A549 (cell line): Measurements from ENCODE around the gene AEBP1. TPM values are rescaled to one million over a fixed set of nuclear protein-coding genes. Genes with fewer than 3 reads are reported as not detected.

ENCODE experiments used
- ATAC-seq, 2 experiments: fragments of 200-7000 bp in 1 of 2; fragments of >200 bp in 1 of 2; cut with Nextera tagmentation in 1 of 2; cut with Tn5 transposase in 1 of 2; 3 replicates each; pipeline versions ENCODE4 v1.8.0 to v1.9.1; 2018 to 2020; ENCODE audit warnings: mild to moderate bottlenecking in 1 of 2, moderate library complexity in 1 of 2
- CTCF ChIA-PET: fragments of 300-600 bp; sonication (Branson Sonifier 250); formaldehyde crosslinking; extraction: SDS; loops from one replicate; lab custom pipeline; 2021; ENCODE audit warnings: antibody characterized with exemption, inconsistent platforms; lab: Yijun Ruan, JAX
- POLR2A ChIA-PET: fragments of 350-600 bp; formaldehyde crosslinking; extraction: SDS; loops from one replicate; lab custom pipeline; 2021; ENCODE audit warnings: antibody characterized with exemption, inconsistent platforms; lab: Yijun Ruan, JAX
- DNase-seq, 2 experiments: peaks; one replicate each; pipeline versions ENCODE4 v3.0.0 to v3.0.0-alpha.2; 2011 to 2016; ENCODE audit warnings: low read depth in 1 of 2, low spot score in 1 of 2
- FAIRE-seq: peaks from 2 replicates; lab custom pipeline; 2011; peaks lifted over from hg19 to GRCh38; lab: Jason Lieb, UNC
- H3K27ac ChIP-seq, 2 experiments: fragments of >200 bp; sonication (Bioruptor Twin); formaldehyde crosslinking; 3 replicates each; pipeline ENCODE4 v1.5.1; 2016 to 2017
- H3K4me1 ChIP-seq: fragments of >200 bp; sonication (Bioruptor Twin); formaldehyde crosslinking; 3 replicates; pipeline ENCODE4 v1.6.1; 2016
- H3K4me2 ChIP-seq: fragments of >200 bp; sonication (Bioruptor Twin); formaldehyde crosslinking; 3 replicates; pipeline ENCODE4 v1.6.1; 2016
- H3K4me3 ChIP-seq: fragments of >200 bp; sonication (Bioruptor Twin); formaldehyde crosslinking; 3 replicates; pipeline ENCODE4 v1.5.1; 2016
- H3K9me3 ChIP-seq: fragments of >200 bp; sonication (Bioruptor Twin); formaldehyde crosslinking; 3 replicates; pipeline ENCODE4 v1.6.1; 2016
- ATOH8 ChIP-seq: fragments of 250-450 bp; sonication (Bioruptor Pico); IDR thresholded peaks from 2 replicates; pipeline ENCODE4 v1.5.0; 2020; ENCODE audit warnings: low read depth, mild to moderate bottlenecking, moderate library complexity
- BCL3 ChIP-seq: fragments of >200 bp; sonication (Bioruptor Twin); formaldehyde crosslinking; IDR thresholded peaks from 3 replicates; pipeline ENCODE4 v1.6.1; 2016
- BHLHE40 ChIP-seq: IDR thresholded peaks from 2 replicates; pipeline ENCODE4 v1.6.1; 2012; ENCODE audit warnings: low read depth, low read length, inconsistent platforms
- CBX8 ChIP-seq: fragments of 200-600 bp; sonication (generic); IDR thresholded peaks from 2 replicates; pipeline ENCODE4 v1.6.1; 2016
- E2F6 ChIP-seq: IDR thresholded peaks from 2 replicates; pipeline ENCODE4 v1.6.1; 2012; ENCODE audit warnings: low read depth, borderline replicate concordance
- EHF ChIP-seq: fragments of 250-450 bp; sonication (Bioruptor Pico); IDR thresholded peaks from 2 replicates; pipeline ENCODE4 v1.5.0; 2020; ENCODE audit warnings: mild to moderate bottlenecking
- ESRRA ChIP-seq: fragments of 150-350 bp; IDR thresholded peaks from 2 replicates; pipeline ENCODE4 v1.6.1; 2014; ENCODE audit warnings: mild to moderate bottlenecking, low read length, borderline replicate concordance
- FOSL2 ChIP-seq, 2 experiments: fragments of 450-650 bp in 1 of 2; fragments of >200 bp in 1 of 2; sonication (Bioruptor Twin) in 1 of 2; formaldehyde crosslinking; IDR thresholded peaks; 2 replicates each; pipeline versions ENCODE4 v1.5.0 to v1.6.1; 2016 to 2020; ENCODE audit warnings: mild to moderate bottlenecking in 1 of 2, moderate library complexity in 1 of 2
- HEYL ChIP-seq: fragments of 250-450 bp; sonication (Bioruptor Pico); IDR thresholded peaks from 2 replicates; pipeline ENCODE4 v1.8.0; 2021; ENCODE audit warnings: mild to moderate bottlenecking, moderate library complexity
- JUN ChIP-seq, 2 experiments: fragments of >200 bp; sonication (Bioruptor Twin); formaldehyde crosslinking; IDR thresholded peaks; 2 replicates in 1 of 2; 3 replicates in 1 of 2; pipeline ENCODE4 v1.6.1; 2016 to 2017
- JUNB ChIP-seq: fragments of >200 bp; sonication (Bioruptor Twin); formaldehyde crosslinking; IDR thresholded peaks from 2 replicates; pipeline ENCODE4 v1.6.1; 2016
- MYC ChIP-seq: IDR thresholded peaks from 2 replicates; pipeline ENCODE4 v1.6.1; 2012; ENCODE audit warnings: mild to moderate bottlenecking, inconsistent platforms, low read length, improper control_type of control experiment, borderline replicate concordance
- PHF8 ChIP-seq: fragments of 200-600 bp; sonication (generic); IDR thresholded peaks from 2 replicates; pipeline ENCODE4 v1.6.1; 2016; ENCODE audit warnings: low read depth, mild to moderate bottlenecking, antibody characterized with exemption, moderate library complexity, borderline replicate concordance
- POLR2A ChIP-seq: IDR thresholded peaks from 2 replicates; pipeline ENCODE4 v1.6.1; 2012; ENCODE audit warnings: mild to moderate bottlenecking, low read length
- RAD21 ChIP-seq, 2 experiments: fragments of >200 bp in 1 of 2; sonication (Bioruptor Twin) in 1 of 2; formaldehyde crosslinking in 1 of 2; IDR thresholded peaks in 1 of 2; conservative IDR thresholded peaks in 1 of 2; 2 replicates in 1 of 2; 3 replicates in 1 of 2; pipeline ENCODE4 v1.6.1; 2012 to 2018; ENCODE audit warnings: inconsistent platforms in 1 of 2
- RNF2 ChIP-seq: fragments of 200-600 bp; sonication (generic); IDR thresholded peaks from 2 replicates; pipeline ENCODE4 v1.6.1; 2016; ENCODE audit warnings: low read depth, mild to moderate bottlenecking, antibody characterized with exemption, moderate library complexity, borderline replicate concordance
- SMC3 ChIP-seq: fragments of >200 bp; sonication (Bioruptor Twin); formaldehyde crosslinking; IDR thresholded peaks from 3 replicates; pipeline ENCODE4 v1.6.1; 2018; ENCODE audit warnings: inconsistent platforms
- USF2 ChIP-seq: fragments of 450-650 bp; IDR thresholded peaks from 2 replicates; pipeline ENCODE4 v1.6.1; 2014; ENCODE audit warnings: antibody characterized with exemption
- ZC3H11A ChIP-seq: fragments of 450-650 bp; IDR thresholded peaks from 2 replicates; pipeline ENCODE4 v1.6.1; 2014; ENCODE audit warnings: antibody characterized with exemption, mild to moderate bottlenecking
- ZNF302 ChIP-seq: fragments of 250-450 bp; sonication (Bioruptor Pico); IDR thresholded peaks from 2 replicates; pipeline ENCODE4 v1.9.0; 2021; ENCODE audit warnings: inconsistent platforms, mild to moderate bottlenecking, moderate library complexity
- WGBS: methylation state at CpG from one replicate; pipeline ENCODE4 v1.1.6; 2017; ENCODE audit errors: missing lambda C conversion rate; 5-methylcytosine and 5-hydroxymethylcytosine counted together
- polyA plus RNA-seq, 4 experiments: library from polyadenylated mRNA; depleted of rRNA in 3 of 4; stranded (reverse); fragments of >200 nt; fragmentation: RNase III in 1 of 4; extraction: RNeasy Plus Mini Kit Qiagen cat#74134 plus additional on column Dnase treatment in 1 of 4; gene quantifications; 2 replicates in 3 of 4; 3 replicates in 1 of 4; pipeline ENCODE4 v1.2.3, GENCODE V29; 2011 to 2017
- TF ChIP-seq, protein P1 (sequence below): IDR thresholded peaks from 2 replicates; pipeline ENCODE4 v1.6.1; 2012
- TF ChIP-seq, protein P2 (sequence below): fragments of >200 bp; sonication (Bioruptor Twin); formaldehyde crosslinking; IDR thresholded peaks from 2 replicates; pipeline ENCODE4 v1.6.1; 2016

Gene AEBP1
- polyA plus RNA-seq, 2 of the 4 experiments (the other 2 are of a cell fraction) = not detected

DNA sequence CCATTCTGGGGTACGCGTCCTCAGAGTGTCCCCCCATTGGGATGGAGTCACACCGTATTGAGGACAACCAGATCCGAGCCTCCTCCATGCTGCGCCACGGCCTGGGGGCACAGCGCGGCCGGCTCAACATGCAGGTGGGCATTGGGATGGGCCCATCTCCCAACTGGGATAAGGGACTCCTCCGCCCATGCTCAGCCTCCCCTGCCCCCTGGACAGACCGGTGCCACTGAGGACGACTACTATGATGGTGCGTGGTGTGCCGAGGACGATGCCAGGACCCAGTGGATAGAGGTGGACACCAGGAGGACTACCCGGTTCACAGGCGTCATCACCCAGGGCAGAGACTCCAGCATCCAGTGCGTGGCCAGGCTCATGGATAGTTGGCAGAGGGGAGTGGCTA is 5.8 kb downstream of the AEBP1 start:
- TF ChIP-seq CBX8 (no peak), POLR2A (no peak), BCL3 (no peak), USF2 (no peak), JUNB (no peak), JUN (IDR thresholded peaks at IDR 0.05) (no peak), MYC (no peak), HEYL (no peak), RAD21 (conservative IDR thresholded peaks at IDR 0.05 in 1 of 2, IDR thresholded peaks at IDR 0.05 in 1 of 2) (no peak), EHF (CRISPR knock-in tag) (no peak), ZC3H11A (no peak), E2F6 (no peak), SMC3 (no peak), ESRRA (no peak)
- TF ChIP-seq, protein P1, sequence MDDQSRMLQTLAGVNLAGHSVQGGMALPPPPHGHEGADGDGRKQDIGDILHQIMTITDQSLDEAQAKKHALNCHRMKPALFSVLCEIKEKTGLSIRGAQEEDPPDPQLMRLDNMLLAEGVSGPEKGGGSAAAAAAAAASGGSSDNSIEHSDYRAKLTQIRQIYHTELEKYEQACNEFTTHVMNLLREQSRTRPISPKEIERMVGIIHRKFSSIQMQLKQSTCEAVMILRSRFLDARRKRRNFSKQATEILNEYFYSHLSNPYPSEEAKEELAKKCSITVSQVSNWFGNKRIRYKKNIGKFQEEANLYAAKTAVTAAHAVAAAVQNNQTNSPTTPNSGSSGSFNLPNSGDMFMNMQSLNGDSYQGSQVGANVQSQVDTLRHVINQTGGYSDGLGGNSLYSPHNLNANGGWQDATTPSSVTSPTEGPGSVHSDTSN = no peak
- ATAC-seq = no peak
- H3K4me2 ChIP-seq = no peak overlapping the region
- ChIA-PET POLR2A (no interaction called here), CTCF (interaction anchor here (0.9 kb wide), 1 partner anchor 25 kb away, joined by 3 read pairs; no protein-coding TSS in a partner anchor)
- no peak for FAIRE-seq
- WGBS = 82% methylated on average over 10 of the region's 18 CpGs
- H3K9me3 ChIP-seq = no peaks in the 10 kb centered on the region
- peaks cover 9% of the 10 kb centered on the region; the same call in 1 of the 3 replicates for H3K4me1 ChIP-seq
- H3K4me3 ChIP-seq = no peak overlapping the region
- no peak overlapping the region for H3K27ac ChIP-seq
- no peak for DNase-seq

GRCh38 chr7:44110719-44111635 is 6.8 kb downstream of the AEBP1 start:
- Histone ChIP-seq H3K4me2 (no peak overlapping the region), H3K4me1 (peaks cover 4% of the 10 kb centered on the region; the same call in 1 of the 3 replicates), H3K4me3 (no peak overlapping the region), H3K9me3 (no peaks in the 10 kb centered on the region), H3K27ac (no peak overlapping the region)
- 63% methylated on average over 17 of the region's 27 CpGs for WGBS
- no peak for DNase-seq
- TF ChIP-seq, protein P2, sequence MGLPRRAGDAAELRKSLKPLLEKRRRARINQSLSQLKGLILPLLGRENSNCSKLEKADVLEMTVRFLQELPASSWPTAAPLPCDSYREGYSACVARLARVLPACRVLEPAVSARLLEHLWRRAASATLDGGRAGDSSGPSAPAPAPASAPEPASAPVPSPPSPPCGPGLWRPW = no peak
- TF ChIP-seq RNF2 (no peak), ATOH8 (CRISPR knock-in tag) (no peak), HEYL (no peak), RAD21 (conservative IDR thresholded peaks at IDR 0.05 in 1 of 2, IDR thresholded peaks at IDR 0.05 in 1 of 2) (no peak), FOSL2 (IDR thresholded peaks at IDR 0.05) (no peak), FOSL2 (CRISPR knock-in tag; IDR thresholded peaks at IDR 0.05) (no peak), PHF8 (no peak), BHLHE40 (no peak), ZNF302 (CRISPR knock-in tag) (no peak), POLR2A (no peak)
- POLR2A ChIA-PET = interaction anchor here (0.5 kb wide), 1 partner anchor 9 kb away, joined by 3 read pairs; no protein-coding TSS in a partner anchor
- CTCF ChIA-PET = interaction anchor here (0.8 to 1.3 kb wide), 2 partner anchors 20 to 81 kb away, joined by 3 read pairs; no protein-coding TSS in a partner anchor
- FAIRE-seq = no peak
- ATAC-seq = peak; percentile 2 to 3; a peak in 3 of 6 replicates
